ENCODE measurements around the gene TTC5.

GRCh38 chr14:20295067-20295466, 10.7 kb downstream of the TTC5 start:
- TF ChIP-seq POLR2A (IDR thresholded peaks at IDR 0.05), result no peak
- no peak for TF ChIP-seq EP300 (IDR thresholded peaks at IDR 0.05)

Measured in ovary (tissue), 1 donor.